Duodenal mucosa (tissue), 2 donors: Measurements from ENCODE around the gene HOXC6.

Source experiments
- H3K27ac ChIP-seq: one replicate; pipeline ENCODE4 v1.7.0; 2013; ENCODE audit warnings: low read depth, low read length
- H3K27me3 ChIP-seq, 2 donors: one replicate each; pipeline ENCODE4 v1.7.0; 2013; ENCODE audit warnings: low read length in 2 of 2, control low read depth in 1 of 2; ENCODE audit not compliant: insufficient read depth in 2 of 2, control insufficient read depth in 1 of 2
- H3K36me3 ChIP-seq, 2 donors: one replicate each; pipeline ENCODE4 v1.7.0; 2013; ENCODE audit warnings: low read length in 2 of 2, control low read depth in 1 of 2; ENCODE audit not compliant: insufficient read depth in 2 of 2, control insufficient read depth in 1 of 2
- H3K4me1 ChIP-seq, 2 donors: one replicate each; pipeline ENCODE4 v1.7.0; 2013; ENCODE audit warnings: low read length in 2 of 2, control low read depth in 1 of 2; ENCODE audit not compliant: insufficient read depth in 2 of 2, control insufficient read depth in 1 of 2
- H3K4me3 ChIP-seq, 2 donors: one replicate each; pipeline ENCODE4 v1.7.0; 2013; ENCODE audit warnings: low read length in 2 of 2, low read depth in 1 of 2
- H3K9ac ChIP-seq, 2 donors: one replicate each; pipeline ENCODE4 v1.7.0; 2013; ENCODE audit warnings: low read length in 2 of 2, low read depth in 1 of 2
- H3K9me3 ChIP-seq, 2 donors: one replicate each; pipeline ENCODE4 v1.7.0; 2013; ENCODE audit warnings: low read length in 2 of 2, control low read depth in 1 of 2; ENCODE audit not compliant: control insufficient read depth in 1 of 2

Gene HOXC6

DNA sequence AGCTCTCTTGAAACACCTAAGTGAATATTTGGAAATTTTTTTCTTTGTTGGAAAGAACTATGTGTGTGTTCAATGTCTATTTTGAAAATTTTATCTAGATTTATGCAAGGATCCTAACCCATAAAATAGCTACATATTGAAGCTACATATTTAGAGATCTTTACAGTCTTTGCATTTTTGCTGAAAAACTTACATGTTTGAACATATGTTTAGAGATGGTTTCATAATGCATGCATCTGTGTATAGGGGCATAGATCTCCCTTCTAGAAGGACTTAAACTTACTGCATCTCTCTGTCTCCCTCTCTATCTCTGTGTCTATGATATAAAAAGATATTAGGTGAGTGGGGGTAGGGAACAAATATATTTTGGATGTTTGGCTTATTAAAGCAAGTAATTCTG is 17.2 kb downstream of the HOXC6 start:
- Histone ChIP-seq H3K9ac (no peak overlapping the region), H3K4me3 (no peak overlapping the region), H3K4me1 (no peaks in the 10 kb centered on the region), H3K36me3 (no peaks in the 10 kb centered on the region), H3K27ac (no peak overlapping the region), H3K9me3 (no peaks in the 10 kb centered on the region), H3K27me3 (peaks cover 82 to 89% of the 10 kb centered on the region in 2 donors)

DNA sequence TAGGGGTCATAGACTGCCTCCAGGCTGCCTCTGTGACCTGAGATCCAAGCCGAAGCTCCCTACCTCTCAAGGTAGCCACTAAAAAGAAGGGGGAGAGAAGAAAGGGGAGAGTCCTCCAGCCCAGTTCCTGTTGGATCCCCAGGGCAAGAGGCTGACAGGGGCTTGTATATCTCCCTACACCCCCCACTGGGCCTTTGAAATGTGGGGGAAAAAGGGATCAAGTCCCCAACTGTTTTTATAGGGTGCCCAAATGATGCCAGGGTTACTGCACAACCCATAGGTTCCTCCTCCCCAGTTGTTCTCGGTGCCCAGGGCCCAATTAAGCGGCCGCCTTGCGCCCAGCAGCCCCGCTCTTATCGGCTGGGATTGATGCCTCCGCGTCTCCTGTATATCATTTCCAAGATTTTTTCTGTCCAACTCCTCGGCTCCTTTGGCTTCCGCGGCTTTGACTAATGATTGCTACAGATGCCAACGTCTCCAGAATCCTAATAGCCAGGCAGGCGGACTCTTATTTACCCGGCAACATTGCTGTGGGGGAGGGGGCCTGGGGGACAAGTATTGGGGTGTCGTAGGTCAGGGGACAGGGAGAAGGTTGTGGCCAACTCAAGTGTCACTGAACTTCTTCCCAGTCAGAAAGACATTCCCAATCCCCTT is 17.8 kb downstream of the HOXC6 start:
- peaks cover 85 to 90% of the 10 kb centered on the region in 2 donors for H3K27me3 ChIP-seq
- H3K27ac ChIP-seq: no peak overlapping the region
- no peak overlapping the region for H3K9ac ChIP-seq
- peaks cover under 1 to 2% of the 10 kb centered on the region in 2 donors for H3K4me1 ChIP-seq
- H3K36me3 ChIP-seq: no peaks in the 10 kb centered on the region
- no peaks in the 10 kb centered on the region for H3K9me3 ChIP-seq
- H3K4me3 ChIP-seq: no peak overlapping the region

DNA sequence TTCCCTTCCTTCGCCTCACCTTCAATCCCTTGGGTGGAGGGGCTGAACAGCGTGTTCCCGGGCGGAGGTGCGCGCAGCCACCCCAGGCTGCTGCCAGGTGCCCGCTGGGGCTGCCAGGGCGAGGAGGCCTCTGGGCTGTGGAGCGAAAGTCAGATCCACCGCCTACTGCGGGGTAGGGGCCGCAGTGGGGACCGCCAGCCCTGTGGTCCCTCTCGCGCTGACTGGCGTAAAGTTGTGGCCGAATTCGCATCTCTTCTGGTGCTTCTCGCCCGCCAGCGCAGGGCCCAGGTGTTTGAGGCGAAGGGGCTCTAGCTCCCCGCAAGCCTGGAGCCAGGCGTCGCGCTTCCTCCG is 18.5 kb downstream of the HOXC6 start:
- no peak overlapping the region for H3K27ac ChIP-seq
- H3K27me3 ChIP-seq: peaks cover 89 to 92% of the 10 kb centered on the region in 2 donors
- H3K4me1 ChIP-seq: peaks cover 9% of the 10 kb centered on the region in 2 donors
- no peaks in the 10 kb centered on the region for H3K36me3 ChIP-seq
- H3K9me3 ChIP-seq: no peaks in the 10 kb centered on the region
- H3K4me3 ChIP-seq: peak overlapping the region in 1 of 2 donors; percentile 2
- no peak overlapping the region for H3K9ac ChIP-seq

DNA sequence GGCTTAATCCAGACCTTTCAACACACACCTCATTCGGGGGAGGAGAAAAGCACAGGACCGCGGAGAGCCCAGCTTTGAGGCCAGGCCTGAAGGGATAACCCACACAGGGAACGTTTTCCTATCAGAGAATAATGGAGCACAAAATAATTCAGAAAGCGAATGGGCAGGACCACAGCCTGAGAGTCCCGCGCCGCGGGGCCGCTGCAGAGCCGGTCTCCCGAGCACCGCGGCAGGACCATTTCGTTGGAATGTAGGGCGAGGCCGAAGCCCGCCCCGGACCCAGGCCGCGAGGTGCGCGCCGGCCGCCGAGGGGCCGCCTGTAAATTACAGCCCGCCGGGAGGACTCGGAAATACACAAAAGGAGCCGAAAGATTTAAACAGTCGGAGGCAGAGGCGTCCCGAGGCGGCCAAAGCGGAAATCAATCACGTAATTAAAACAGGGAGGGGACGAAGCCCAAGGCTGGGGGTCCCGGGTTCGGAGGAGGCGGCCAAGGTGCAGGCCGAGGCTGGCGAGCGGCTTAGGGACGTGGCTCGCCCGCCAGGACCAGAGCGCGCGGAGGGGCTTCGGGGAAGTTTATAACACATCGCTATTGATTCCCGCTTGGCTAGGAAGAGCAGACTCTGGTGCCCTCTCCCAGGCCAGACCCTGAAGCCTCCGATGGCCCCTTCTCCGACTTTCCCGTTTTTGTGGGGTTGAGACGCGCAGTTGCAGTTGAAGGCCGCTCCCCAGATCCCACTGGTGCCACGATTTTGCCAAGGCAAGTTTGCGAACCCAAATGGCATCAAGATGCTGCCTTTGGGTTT is 19.1 kb downstream of the HOXC6 start:
- Histone ChIP-seq H3K4me3 (peak overlapping the region in 1 of 2 donors; percentile 2), H3K27me3 (peaks cover 87 to 94% of the 10 kb centered on the region in 2 donors), H3K9ac (no peak overlapping the region), H3K36me3 (no peaks in the 10 kb centered on the region), H3K9me3 (no peaks in the 10 kb centered on the region), H3K27ac (no peak overlapping the region), H3K4me1 (peaks cover 11 to 12% of the 10 kb centered on the region in 2 donors)

DNA sequence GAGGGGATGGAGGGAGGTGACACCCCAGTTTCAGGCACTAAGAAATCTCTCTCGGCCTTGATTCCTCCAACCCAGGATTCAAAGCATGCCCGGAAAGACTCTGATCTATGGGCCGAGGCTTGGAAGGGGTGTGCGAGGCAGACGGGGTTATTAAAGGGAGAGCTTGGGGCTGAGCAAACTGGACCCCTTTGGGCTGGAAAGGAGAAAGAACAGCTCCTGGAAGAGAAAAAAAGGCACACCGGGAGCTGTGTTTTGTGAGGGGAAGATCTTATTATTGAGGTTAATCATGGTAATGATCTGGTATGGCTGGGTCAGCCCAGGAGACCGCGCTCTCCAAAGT is 19.7 kb downstream of the HOXC6 start:
- Histone ChIP-seq H3K27ac (no peak overlapping the region), H3K27me3 (peaks cover 87 to 94% of the 10 kb centered on the region in 2 donors), H3K4me1 (peaks cover 16 to 18% of the 10 kb centered on the region in 2 donors)

DNA sequence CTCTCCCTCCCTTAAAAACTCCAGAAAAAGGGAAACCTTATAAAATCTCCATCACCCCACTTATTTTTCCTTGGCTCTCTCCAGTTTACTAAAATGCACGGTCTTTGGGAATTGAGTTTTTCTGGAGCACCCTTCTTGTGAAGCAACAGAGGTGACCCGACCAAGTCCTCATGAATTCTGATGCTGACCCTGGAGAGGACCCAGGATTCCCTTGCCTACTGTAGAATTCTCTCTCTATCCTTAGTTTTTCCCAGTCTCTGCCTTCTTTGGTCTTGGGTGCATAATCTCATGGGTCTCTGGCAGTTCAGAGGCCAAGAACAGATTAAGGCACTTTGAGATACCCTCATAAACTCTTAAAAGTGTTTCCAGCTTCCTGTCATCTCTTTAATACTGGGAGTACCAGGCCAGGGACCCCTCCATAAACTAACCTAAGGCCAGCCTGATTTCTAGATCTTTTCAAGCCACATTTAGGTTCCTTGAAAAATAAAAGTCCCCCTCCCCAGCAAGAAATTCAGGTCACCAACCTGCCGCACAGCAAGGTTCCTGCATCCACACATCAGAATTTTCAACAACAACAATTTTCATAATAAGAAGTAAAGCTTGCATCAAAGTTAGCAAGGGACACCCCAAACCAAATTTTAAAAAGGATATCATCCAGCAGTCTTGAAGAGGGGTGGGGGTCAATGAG is 20.3 kb downstream of the HOXC6 start:
- no peak overlapping the region for H3K4me3 ChIP-seq
- H3K27me3 ChIP-seq: peaks cover 87 to 96% of the 10 kb centered on the region in 2 donors
- H3K9ac ChIP-seq: no peak overlapping the region
- no peaks in the 10 kb centered on the region for H3K36me3 ChIP-seq
- peaks cover 16 to 21% of the 10 kb centered on the region in 2 donors for H3K4me1 ChIP-seq
- no peaks in the 10 kb centered on the region for H3K9me3 ChIP-seq
- H3K27ac ChIP-seq: no peak overlapping the region

More for the DNA sequence above, 19.7 kb downstream of the HOXC6 start:
- Histone ChIP-seq H3K9ac (no peak overlapping the region), H3K4me3 (no peak overlapping the region), H3K9me3 (no peaks in the 10 kb centered on the region), H3K36me3 (no peaks in the 10 kb centered on the region)

DNA sequence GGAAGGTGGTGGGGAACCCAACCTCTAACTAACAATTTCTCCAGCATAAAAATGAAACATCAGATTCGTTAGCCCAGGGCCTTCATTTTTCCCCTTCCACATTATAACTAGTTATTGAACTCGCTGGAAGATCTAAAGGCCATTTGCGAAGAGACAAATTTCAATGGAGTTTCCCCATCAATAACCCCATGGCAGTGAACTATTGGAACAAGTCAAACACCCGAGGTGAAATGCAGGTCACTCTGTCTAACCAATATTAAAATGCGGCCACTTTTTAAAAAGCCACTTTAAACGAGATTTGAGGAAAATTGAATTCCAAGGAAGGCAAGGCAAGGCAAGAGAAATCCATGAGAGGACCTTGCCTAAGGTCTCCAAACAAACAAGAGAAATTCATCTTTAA is 20.9 kb downstream of the HOXC6 start:
- Histone ChIP-seq H3K4me3 (no peak overlapping the region), H3K9me3 (no peaks in the 10 kb centered on the region), H3K27ac (no peak overlapping the region), H3K4me1 (peaks cover 16 to 21% of the 10 kb centered on the region in 2 donors), H3K36me3 (no peaks in the 10 kb centered on the region), H3K27me3 (peaks cover 84 to 94% of the 10 kb centered on the region in 2 donors), H3K9ac (no peak overlapping the region)

DNA sequence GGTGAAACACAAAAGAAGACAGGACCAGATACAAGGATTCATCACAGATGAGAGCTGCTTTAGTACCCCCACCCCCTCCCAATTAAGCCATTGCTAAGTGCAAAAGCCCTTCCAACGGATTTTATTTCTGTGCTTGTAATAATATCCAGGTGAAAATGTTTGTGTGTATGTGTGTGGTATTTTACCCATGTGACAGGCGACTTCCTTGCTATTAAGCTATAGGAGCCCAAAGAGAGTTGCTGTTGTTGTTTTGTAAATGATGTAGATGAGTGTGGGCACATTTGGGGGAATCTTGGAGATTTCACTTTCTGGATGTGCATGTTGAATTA is 22.2 kb downstream of the HOXC6 start:
- no peak overlapping the region for H3K9ac ChIP-seq
- H3K36me3 ChIP-seq: no peaks in the 10 kb centered on the region
- H3K27ac ChIP-seq: no peak overlapping the region
- no peaks in the 10 kb centered on the region for H3K9me3 ChIP-seq
- H3K4me1 ChIP-seq: peaks cover 16 to 21% of the 10 kb centered on the region in 2 donors
- no peak overlapping the region for H3K4me3 ChIP-seq
- H3K27me3 ChIP-seq: peaks cover 74 to 90% of the 10 kb centered on the region in 2 donors

DNA sequence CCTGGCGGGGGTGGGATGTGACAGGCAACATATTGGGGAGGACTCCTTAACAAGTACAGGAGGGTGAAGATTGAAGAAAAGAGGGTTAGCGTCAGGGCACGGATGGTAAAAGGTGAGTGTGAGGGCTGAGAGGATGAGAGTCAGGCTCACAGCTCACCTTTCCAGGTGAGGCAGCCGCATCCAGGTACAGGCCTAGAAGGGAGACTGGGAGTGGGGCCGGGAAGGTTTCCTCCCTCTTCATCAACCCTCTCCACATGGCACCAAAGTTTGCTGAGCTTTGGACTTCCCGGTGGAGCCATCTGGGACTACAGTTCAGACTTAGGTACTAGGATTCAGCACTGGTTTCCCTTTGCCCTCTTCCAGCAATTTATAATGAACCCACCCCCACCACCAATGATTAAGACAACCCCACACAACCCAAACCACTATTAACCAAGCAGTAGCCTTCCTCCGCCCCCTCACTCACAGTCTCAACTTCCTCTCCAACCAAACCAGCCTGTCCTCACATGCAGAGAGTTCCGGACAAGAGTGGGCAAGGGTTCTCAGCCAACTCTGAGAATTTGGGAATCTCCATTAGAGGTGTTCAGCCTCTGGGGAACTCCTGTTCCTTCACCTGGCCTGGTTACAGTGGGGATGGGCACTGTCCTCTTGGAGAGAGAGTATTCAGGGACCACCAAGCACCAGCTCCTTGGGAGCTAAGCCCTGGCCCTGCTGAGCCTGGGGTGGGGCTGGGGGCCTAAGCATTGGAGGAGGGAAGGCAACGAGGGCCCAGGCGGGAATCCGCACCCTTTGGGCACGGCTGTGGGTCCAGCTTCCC is 23.0 kb downstream of the HOXC6 start:
- Histone ChIP-seq H3K9me3 (no peaks in the 10 kb centered on the region), H3K4me1 (peaks cover 16 to 21% of the 10 kb centered on the region in 2 donors), H3K27me3 (peaks cover 74 to 90% of the 10 kb centered on the region in 2 donors), H3K36me3 (no peaks in the 10 kb centered on the region), H3K9ac (no peak overlapping the region), H3K27ac (no peak overlapping the region), H3K4me3 (no peak overlapping the region)
